CD1c-positive myeloid dendritic cell (primary cell): Measurements from ENCODE around the gene ANTXR2.
"Not testable (repeated sequence)": the region's sequence is repeated elsewhere in the genome, so short reads cannot be mapped to it uniquely, and the experiment has no call there.

Experiments used
- DNase-seq: peaks from one replicate; pipeline ENCODE4 v3.0.0-alpha.2; 2016; ENCODE audit errors: extremely low spot score

Gene ANTXR2

DNA sequence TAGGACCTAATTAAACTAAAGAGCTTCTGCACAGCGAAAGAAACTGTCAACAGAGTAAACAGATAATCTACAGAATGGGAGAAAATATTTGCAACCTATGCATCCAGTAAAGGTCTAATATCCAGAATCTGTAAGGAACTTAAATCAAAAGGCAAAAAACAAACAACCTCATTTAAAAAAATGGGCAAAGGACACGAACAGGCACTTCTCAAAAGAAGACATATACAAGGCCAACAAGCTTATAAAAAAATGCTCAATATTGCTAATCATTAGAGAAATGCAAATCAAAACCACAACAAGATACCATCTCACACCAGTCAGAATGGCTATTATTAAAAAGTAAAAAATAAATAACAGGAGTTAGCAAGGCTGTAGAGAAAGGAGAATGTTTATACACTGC, 81.9 kb downstream of the ANTXR2 start:
- not testable (repeated sequence) for DNase-seq

GRCh38 chr4:79987401-79987800, 85.6 kb downstream of the ANTXR2 start:
- DNase-seq: no peak

DNA sequence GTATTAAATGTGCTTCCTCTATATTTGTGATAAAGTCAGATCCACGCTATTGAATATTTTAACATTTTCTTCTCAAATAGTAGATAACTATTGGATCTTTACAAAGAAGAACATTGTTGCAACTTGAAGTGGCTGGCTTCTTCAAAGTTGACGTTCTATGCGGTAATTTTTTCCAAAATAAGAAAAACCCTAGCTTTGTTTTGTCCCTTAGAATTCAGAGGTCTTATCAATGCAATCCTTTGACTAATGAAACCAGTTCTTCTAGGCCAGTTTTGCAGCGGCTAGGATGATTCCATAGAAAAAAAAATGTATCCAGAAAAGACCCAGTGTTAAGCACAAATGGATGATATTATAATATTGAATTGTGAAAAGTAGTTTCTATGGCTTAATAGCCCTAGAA, 89.6 kb downstream of the ANTXR2 start:
- DNase-seq: no peak

- no peak for DNase-seq
Measured at GRCh38 chr4:79982601-79983322, 90.3 kb downstream of the ANTXR2 start.

DNA sequence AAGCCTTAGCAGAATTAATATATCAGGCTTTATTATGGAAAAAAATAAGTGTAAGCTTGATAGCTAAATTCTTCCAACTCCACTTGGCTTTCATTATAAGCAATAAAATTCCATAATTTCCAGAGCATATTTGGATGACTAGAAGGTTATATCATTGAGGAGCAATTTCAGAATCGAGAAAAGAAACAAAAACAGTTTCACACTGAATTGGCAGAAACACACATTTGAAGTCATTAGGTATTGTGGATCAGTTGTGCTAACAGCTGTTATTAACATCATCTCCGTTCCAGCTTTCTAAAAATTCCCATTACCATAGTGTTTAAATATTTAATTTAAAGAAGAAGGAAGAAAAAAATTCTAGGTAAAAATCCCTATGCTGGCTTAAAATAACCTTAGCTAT, 92.6 kb downstream of the ANTXR2 start:
- no peak for DNase-seq

DNA sequence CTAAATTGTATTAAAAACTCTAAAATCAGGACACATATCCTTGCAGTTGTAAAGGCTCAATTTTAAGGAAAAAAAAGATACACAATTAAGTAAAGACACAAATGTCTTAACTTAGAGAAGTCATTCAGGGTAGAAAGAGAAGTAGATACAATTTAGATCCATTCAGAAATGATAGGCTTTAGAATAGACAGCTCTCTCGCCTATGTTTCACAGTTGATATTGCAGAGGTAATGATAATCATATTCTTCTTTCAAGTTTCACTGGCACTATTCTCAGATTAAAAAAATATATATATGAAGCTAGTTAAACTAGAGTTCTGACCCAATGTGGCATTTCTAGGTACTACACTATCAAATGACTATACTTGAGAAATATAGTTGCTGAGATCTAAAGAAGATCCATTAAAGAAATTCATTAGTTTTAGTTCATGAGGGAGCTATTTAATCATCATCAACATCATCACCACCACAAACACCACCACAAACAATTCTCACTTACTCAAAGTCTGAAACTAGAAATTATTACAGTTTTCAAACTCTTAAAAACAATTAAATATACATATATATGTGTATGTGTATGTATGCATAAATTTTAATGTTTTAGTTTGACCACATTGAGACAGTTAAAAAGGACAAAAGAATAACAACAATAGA, 93.1 kb downstream of the ANTXR2 start:
- DNase-seq: no peak

GRCh38 chr4:79977131-79977840, 95.7 kb downstream of the ANTXR2 start:
- no peak for DNase-seq

DNA sequence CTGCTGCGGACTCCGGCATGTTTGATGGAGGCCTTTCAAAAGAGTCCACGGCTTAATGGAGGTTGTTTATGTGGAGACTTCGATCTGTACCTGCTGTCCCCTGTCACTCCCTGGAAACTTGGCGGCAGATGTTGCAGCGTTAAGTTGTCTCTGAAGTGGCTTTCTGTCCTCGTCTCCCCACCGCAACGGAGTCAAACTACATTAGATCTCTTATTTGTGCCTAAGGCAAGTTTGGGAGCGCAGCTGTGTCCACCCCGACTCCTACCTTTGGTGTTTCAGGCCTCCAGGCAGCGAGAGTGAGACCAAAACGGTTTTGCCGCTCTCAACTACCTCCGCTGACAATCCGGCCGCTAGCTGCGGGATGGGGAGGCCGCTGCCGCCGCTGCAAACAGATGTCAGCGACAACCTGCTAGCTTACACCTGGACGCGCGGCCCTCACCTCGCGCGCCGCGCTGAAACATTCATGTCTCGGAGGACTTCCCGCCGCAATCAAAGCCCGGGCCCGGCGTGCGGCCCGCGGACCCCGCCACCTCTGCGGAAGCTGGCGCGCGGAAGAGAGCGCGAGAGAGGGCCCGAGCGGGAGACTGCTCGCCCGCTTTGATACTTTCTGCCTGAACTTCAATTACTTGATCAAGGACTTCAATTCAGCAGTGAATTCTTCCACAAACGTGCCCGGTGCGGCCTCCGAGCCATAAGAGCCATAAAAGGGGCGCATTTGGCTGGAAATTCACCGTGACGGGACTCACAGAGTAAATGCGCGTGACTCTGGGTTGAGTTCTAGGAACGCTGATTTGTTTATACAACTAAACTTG, 108.4 kb downstream of the ANTXR2 start:
- no peak for DNase-seq

DNA sequence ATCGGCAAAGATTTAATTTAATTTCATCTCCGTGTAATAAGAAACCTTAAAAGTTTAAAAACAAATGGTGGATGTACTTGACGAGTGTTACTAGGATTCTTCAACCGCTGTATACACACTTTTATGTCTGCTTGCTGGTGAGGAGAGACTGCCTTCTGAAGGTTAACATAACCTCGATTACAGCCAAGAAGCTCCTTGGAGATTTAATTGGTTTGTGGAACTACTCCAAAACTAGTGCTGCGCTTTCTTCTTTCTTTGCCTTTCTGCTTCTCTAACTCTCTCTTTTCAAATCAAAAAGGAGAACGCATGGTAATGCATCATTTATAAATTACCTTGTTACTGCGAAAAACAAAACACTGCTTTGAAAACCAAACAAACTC, 109.0 kb downstream of the ANTXR2 start:
- DNase-seq: no peak

DNA sequence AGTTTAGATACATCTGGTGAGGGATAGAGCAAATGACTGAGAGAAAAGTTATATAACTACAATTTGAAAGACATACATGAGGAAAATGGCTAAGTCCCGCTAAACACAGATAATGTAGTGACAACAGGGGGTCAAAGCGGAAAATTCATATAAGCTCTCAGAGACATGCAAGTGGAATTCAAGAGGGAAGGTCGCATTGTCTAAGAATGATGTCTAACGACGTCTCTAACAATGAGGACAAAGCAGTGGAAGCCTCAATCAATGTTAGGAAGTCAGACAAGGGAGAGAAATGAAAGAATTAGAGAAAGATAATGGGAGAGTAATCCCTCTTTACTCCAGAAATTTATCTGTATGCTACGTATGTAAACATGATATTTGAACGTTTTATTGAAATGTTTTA, 113.4 kb downstream of the ANTXR2 start:
- no peak for DNase-seq

GRCh38 chr4:79958466-79959264, 114.4 kb downstream of the ANTXR2 start:
- DNase-seq: no peak

DNA sequence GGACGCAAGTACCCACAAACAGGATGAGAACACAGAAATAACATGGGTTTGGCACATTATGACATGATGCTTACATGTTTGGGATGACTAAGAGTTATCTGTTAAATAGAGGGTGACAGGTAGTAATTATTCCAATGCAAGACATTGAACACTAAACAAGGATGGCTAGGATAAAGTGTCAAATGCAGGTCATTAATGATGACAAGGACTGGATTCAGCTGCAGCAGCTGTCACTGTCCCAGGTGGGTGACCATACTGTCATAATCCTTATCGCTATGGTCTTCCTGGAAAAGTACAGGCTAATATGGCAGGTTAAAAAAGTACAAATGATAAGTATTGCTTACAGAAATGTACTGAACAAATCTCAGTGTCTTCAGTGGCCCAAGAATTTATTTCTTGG, 123.9 kb downstream of the ANTXR2 start:
- DNase-seq: no peak

DNA sequence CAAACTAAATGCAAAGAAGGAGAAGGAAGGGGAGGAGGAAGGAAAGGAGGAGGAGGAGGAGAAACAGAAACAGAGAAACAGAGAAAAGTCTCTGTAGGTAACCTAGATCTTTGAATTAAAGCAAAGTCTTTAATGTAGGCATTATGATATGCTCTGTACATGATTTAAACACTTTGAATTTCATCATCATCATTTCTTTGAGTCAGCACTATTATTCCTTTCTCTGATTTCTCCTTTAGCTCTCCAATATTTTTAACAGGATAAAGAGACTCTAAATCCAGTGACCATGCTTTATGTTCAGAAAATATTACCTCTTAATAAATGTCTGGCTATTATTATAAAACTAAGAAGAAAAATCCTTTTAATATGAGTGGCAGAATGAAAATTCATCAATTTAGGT, 124.3 kb downstream of the ANTXR2 start:
- DNase-seq: no peak

DNA sequence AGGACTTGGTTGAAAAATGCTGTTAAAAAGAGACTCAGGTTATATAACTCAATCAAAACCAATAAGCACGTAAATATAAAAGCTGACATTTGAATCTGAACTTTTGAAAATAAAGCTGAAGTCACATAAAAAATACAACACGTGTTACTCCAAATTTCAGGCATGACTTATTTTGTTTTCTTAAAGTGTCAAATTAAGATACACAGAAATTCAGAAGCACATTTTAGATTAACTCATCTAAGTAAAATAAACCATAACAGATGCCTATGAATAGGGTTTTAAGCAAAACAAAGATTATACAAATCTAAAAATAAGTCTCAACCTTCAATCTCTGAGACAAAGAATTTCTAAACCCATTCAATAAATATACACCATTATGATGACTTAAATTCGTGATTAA, 124.8 kb downstream of the ANTXR2 start:
- DNase-seq: no peak

DNA sequence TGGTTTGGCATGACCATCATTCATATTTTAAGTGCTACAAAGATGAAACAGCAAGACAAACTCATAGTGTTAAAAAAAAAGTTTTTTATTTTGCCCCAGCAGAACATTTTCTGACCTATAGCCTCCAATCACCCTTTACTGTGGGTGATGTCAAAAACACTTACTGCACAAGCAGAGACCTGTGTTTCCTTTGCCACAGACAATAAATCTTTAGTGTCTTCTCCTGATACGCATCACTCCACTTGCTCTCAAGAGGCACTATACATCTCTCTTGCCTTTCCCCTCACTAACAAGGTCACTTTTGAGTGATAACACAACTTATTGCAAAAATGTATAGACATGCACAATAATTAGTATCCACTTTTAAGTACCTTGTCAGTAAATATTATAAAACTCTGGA, 125.6 kb downstream of the ANTXR2 start:
- no peak for DNase-seq

DNA sequence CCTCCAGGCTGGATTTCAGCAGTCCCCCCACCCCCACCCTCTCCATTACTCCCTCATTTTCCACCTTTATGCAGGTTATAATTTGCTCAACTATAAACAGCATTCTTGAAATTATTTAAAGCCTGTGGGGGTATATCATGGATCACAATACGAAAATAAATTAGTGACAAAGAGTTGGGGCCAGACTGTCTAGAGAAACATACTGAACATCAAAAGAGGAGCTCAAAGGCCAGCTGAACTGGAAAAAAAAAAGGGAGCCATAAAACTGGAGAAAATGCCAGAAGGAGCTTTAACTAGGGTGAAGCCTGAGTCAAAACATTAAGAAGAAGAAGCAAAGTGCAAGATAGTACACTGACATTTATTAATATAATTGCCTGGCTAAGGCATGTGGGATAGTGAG, 137.8 kb downstream of the ANTXR2 start:
- DNase-seq: no peak

DNA sequence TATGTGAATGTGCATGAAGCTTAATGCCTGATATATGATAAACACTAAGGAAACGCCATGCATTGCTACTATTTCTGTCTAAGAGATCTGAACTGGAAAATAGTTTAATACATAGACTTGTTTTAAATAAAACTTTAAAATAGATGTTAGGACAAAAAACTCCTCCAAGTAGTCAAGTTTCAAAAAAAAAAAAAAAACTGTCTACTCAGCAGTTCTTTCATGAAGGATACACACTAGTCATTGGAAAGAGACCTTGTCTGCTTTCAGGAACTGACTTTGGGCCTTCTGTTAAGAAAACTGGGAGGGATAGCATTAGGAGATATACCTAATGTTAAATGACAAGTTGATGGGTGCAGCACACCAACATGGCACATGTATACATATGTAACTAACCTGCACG, 138.4 kb downstream of the ANTXR2 start:
- no peak for DNase-seq

DNA sequence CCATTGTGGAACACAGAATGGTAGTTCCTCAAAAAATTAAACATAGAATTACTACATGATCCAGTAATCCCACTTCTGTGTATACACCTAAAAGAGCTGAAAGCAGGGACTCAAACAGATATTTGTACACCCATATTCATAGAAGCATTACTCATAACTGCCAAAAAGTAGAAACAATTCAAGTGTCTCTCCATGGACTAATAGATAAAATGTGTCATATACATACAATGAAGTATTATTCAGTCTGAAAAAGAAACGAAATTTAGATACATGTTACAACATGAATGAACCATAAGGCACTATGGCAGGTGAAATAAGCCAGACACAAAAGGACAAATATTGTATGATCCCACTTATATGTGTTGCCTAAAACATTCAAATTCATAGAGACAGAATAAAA, 145.1 kb downstream of the ANTXR2 start:
- DNase-seq: no peak

- DNase-seq: peak; percentile 27
Measured at GRCh38 chr4:79923281-79923680, 149.7 kb downstream of the ANTXR2 start.

DNA sequence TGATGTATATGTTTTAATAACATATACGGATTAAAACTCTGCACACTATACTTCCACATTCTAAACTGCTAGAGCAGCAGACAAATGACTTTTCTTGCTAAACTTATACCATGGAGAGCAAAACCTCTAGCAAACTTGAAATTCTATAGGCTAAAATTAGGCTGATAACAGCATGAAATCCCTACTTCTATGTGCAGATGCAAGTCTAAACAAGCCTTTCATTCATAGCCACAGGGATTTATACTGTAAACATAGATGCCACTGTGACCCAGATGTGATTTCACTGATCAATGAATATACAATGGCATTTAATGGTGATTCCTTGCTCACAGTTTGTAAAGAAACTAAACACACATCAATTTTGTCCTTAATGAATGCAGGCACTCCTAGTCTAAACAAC, 151.0 kb downstream of the ANTXR2 start:
- no peak for DNase-seq

DNA sequence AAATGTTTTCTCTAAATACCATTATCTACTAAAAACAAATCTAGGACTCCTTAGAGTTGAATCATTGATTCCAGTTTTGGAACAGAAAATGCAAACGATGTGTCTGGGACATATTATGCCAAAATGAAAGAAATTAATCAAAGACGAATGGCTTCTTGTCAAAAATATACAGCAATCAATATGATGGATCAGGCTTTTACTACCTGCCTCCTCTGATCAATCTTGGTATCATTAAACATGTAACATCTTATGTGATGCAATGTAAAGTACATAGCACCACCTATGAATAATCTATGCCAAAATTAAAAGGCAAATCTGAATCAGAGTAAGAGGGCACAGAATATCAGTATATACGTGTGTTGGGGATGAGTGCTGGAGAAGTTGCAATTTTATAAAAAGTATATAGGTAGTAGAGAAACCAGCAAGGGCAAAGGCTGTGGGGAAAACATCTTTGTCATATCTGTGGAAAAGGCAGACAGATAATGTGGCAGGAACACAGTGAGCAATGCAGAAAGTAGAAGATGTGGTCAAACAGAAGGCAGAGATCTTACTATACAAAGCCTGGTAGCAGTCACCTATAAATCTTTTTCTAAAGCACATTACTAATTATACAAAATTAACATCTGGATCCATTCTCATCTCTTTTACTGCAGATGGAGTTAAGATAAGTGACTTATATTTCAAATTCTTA, 152.7 kb downstream of the ANTXR2 start:
- DNase-seq: no peak
